HEK293 (cell line): ENCODE data around the gene GPHN.

Experiments
- CTCF ChIA-PET: fragments of 350-600 bp; formaldehyde crosslinking; extraction: SDS; loops from one replicate; lab custom pipeline; 2021; ENCODE audit warnings: antibody characterized with exemption; lab: Yijun Ruan, JAX
- POLR2A ChIA-PET: fragments of 300-600 bp; formaldehyde crosslinking; extraction: SDS; loops from one replicate; lab custom pipeline; 2020; ENCODE audit warnings: antibody characterized with exemption, inconsistent platforms; lab: Yijun Ruan, JAX
- H3K27ac ChIP-seq: fragments of 200-500 bp; sonication (Bioruptor generic); 2 replicates; pipeline ENCODE4 v1.5.1; 2014; ENCODE audit warnings: low read depth, low read length, control low read depth, inconsistent platforms; ENCODE audit errors: extremely low read depth
- H3K36me3 ChIP-seq, 2 experiments: fragments of 200-500 bp in 1 of 2; sonication (Bioruptor generic) in 1 of 2; 1 replicate in 1 of 2; 2 replicates in 1 of 2; pipeline ENCODE4 v1.5.1; 2014 to 2017; ENCODE audit warnings: inconsistent platforms in 2 of 2, low read length in 2 of 2; ENCODE audit not compliant: control insufficient read depth in 2 of 2, insufficient read depth in 1 of 2
- H3K4me1 ChIP-seq: fragments of 200-500 bp; sonication (Bioruptor generic); 2 replicates; pipeline ENCODE4 v1.5.1; 2014; ENCODE audit warnings: mild to moderate bottlenecking, low read length, inconsistent platforms; ENCODE audit not compliant: control insufficient read depth, insufficient read depth
- H3K4me3 ChIP-seq: 2 replicates; pipeline ENCODE4 v1.5.1; 2011; ENCODE audit warnings: low read depth, mild to moderate bottlenecking, control low read depth, low read length, moderate library complexity
- H3K9me3 ChIP-seq: fragments of 200-500 bp; sonication (Bioruptor generic); 2 replicates; pipeline ENCODE4 v1.5.1; 2014; ENCODE audit warnings: low read depth, low read length, inconsistent platforms; ENCODE audit not compliant: control insufficient read depth, insufficient read depth
- BCL11B ChIP-seq: fragments of 450-650 bp; formaldehyde crosslinking; IDR thresholded peaks from 2 replicates; pipeline ENCODE4 v1.5.1; 2016; ENCODE audit warnings: low read depth, missing biosample characterization, missing genetic modification characterization
- OSR2 ChIP-seq: fragments of 450-650 bp; formaldehyde crosslinking; IDR thresholded peaks from 2 replicates; pipeline ENCODE4 v1.5.1; 2016; ENCODE audit warnings: missing biosample characterization, missing genetic modification characterization
- REPIN1 ChIP-seq: fragments of 450-650 bp; formaldehyde crosslinking; IDR thresholded peaks from 2 replicates; pipeline ENCODE4 v1.5.1; 2017; ENCODE audit warnings: missing biosample characterization, missing genetic modification characterization, low read depth
- SALL2 ChIP-seq: fragments of 450-650 bp; formaldehyde crosslinking; IDR thresholded peaks from 2 replicates; pipeline ENCODE4 v1.5.0; 2017; ENCODE audit warnings: missing biosample characterization, mild to moderate bottlenecking, missing genetic modification characterization, borderline replicate concordance
- YY2 ChIP-seq: fragments of 450-650 bp; formaldehyde crosslinking; IDR thresholded peaks from 2 replicates; pipeline ENCODE4 v1.5.1; 2016; ENCODE audit warnings: missing biosample characterization, missing genetic modification characterization
- ZBTB10 ChIP-seq: fragments of 450-650 bp; formaldehyde crosslinking; IDR thresholded peaks from 2 replicates; pipeline ENCODE4 v1.5.1; 2016; ENCODE audit warnings: missing biosample characterization, missing genetic modification characterization
- ZBTB7A ChIP-seq: fragments of 450-650 bp; formaldehyde crosslinking; IDR thresholded peaks from 2 replicates; pipeline ENCODE4 v1.5.1; 2016; ENCODE audit warnings: low read depth, missing biosample characterization, missing genetic modification characterization
- ZNF280C ChIP-seq: fragments of 450-650 bp; formaldehyde crosslinking; IDR thresholded peaks from 2 replicates; pipeline ENCODE4 v1.5.1; 2016; ENCODE audit warnings: missing biosample characterization, missing genetic modification characterization
- ZNF335 ChIP-seq: fragments of 450-650 bp; formaldehyde crosslinking; conservative IDR thresholded peaks from 2 replicates; pipeline ENCODE4 v1.5.1; 2016; ENCODE audit warnings: missing biosample characterization, missing genetic modification characterization
- ZNF341 ChIP-seq: fragments of 450-650 bp; formaldehyde crosslinking; IDR thresholded peaks from 2 replicates; pipeline ENCODE4; 2016; ENCODE audit warnings: low read depth, missing biosample characterization, missing genetic modification characterization
- ZNF350 ChIP-seq: fragments of 450-650 bp; formaldehyde crosslinking; IDR thresholded peaks from 2 replicates; pipeline ENCODE4 v1.5.0; 2017; ENCODE audit warnings: missing biosample characterization, mild to moderate bottlenecking, missing genetic modification characterization
- ZNF404 ChIP-seq: fragments of 450-650 bp; formaldehyde crosslinking; IDR thresholded peaks from 2 replicates; pipeline ENCODE4 v1.5.1; 2017; ENCODE audit warnings: missing biosample characterization, missing genetic modification characterization
- ZNF423 ChIP-seq: fragments of 450-650 bp; formaldehyde crosslinking; IDR thresholded peaks from 2 replicates; pipeline ENCODE4 v1.5.1; 2016; ENCODE audit warnings: missing biosample characterization, missing genetic modification characterization
- ZNF529 ChIP-seq: fragments of 450-650 bp; formaldehyde crosslinking; IDR thresholded peaks from 2 replicates; pipeline ENCODE4 v1.5.1; 2017; ENCODE audit warnings: missing genetic modification characterization, missing biosample characterization; ENCODE audit not compliant: insufficient replicate concordance
- ZNF530 ChIP-seq: fragments of 450-650 bp; formaldehyde crosslinking; IDR thresholded peaks from 2 replicates; pipeline ENCODE4 v1.5.1; 2016; ENCODE audit warnings: low read depth, missing biosample characterization, missing genetic modification characterization
- ZNF777 ChIP-seq: fragments of 450-650 bp; formaldehyde crosslinking; IDR thresholded peaks from 2 replicates; pipeline ENCODE4 v1.5.1; 2017; ENCODE audit warnings: missing biosample characterization, missing genetic modification characterization, borderline replicate concordance
- TF ChIP-seq, protein P1 (sequence below): fragments of 450-650 bp; formaldehyde crosslinking; IDR thresholded peaks from 2 replicates; pipeline ENCODE4 v1.5.1; 2017; ENCODE audit warnings: missing biosample characterization, missing genetic modification characterization

GPHN gene

DNA sequence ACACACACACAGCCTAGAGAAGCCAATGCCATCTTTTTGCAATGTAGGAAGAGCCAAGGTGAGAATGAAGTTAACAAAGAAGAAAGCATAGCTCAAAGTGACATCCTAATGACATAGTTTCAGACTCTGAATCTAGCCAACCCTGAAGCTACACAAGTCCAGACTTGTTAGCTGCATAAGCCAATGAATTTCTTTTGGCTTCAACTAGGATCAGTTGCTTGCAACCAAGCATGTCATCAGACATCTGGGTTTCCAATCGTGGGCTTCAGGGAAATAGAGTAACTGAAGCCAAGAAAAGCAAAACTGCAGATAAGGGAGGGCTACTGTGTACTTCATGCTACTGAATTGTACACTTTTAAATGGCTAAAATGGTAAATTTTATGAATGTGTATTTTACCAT lies 4.4 kb upstream of the GPHN start (continued):
- TF ChIP-seq ZBTB10 (no peak), ZNF404 (tag by site-specific recombination) (no peak), ZNF350 (tag by site-specific recombination) (no peak), BCL11B (tag by site-specific recombination) (no peak), ZNF423 (tag by site-specific recombination) (no peak), OSR2 (tag by site-specific recombination) (peak; percentile 90), ZNF529 (no peak)
- TF ChIP-seq, protein P1, sequence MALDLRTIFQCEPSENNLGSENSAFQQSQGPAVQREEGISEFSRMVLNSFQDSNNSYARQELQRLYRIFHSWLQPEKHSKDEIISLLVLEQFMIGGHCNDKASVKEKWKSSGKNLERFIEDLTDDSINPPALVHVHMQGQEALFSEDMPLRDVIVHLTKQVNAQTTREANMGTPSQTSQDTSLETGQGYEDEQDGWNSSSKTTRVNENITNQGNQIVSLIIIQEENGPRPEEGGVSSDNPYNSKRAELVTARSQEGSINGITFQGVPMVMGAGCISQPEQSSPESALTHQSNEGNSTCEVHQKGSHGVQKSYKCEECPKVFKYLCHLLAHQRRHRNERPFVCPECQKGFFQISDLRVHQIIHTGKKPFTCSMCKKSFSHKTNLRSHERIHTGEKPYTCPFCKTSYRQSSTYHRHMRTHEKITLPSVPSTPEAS (tag by site-specific recombination), result 0 out of 2 replicates have a peak, but pooled peaks have one; percentile 15

DNA sequence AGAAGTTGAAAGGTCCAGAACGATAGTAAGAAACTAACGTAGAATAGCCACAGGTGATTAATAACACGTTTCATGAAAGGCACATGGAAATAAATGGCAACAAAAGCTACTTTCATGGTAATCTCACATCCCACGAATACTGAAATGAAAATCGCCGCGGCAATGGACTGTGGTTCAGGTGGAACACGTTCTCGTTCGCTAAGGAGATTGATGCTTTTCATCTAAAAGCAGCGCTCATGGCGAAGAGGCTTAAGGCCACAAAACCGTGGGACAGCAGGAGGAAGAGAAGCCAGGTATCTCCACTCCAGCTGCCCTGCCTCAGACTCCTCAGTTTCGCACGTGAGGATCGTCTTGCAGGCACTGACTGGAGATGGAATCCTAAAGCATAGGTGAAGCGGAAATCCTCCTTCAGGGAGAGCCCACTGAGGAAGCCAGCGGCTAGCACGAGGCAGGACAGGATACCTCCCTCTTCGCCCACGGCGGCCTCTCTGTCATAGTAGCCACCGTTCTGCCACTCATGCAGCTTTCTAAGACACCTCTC lies 696 bp upstream of the GPHN start:
- TF ChIP-seq, protein P1 (tag by site-specific recombination), result peak; percentile 15; the same call in 1 of the 2 replicates
- no peak for TF ChIP-seq ZBTB7A (tag by site-specific recombination)
- 0 out of 2 replicates have a peak, but pooled peaks have one; percentile 40 for TF ChIP-seq ZNF335 (tag by site-specific recombination)
- peak; percentile 50; the same call in 1 of the 2 replicates for TF ChIP-seq ZNF777 (tag by site-specific recombination)
- Histone ChIP-seq H3K9me3 (no peaks in the 10 kb centered on the region), H3K27ac (peak overlapping the region; percentile 95), H3K36me3 (no peaks in the 10 kb centered on the region), H3K4me1 (peaks cover 7% of the 10 kb centered on the region), H3K4me3 (peak overlapping the region; percentile 93)
- CTCF ChIA-PET, result interaction anchor here (0.6 to 2.0 kb wide), 6 partner anchors 8 to 203 kb away, joined by 3 to 6 read pairs (median 4); no protein-coding TSS in a partner anchor
- POLR2A ChIA-PET, result interaction anchor here (0.6 to 1.6 kb wide), 7 partner anchors 9 to 904 kb away, joined by 3 to 15 read pairs (median 3); no protein-coding TSS in a partner anchor

DNA sequence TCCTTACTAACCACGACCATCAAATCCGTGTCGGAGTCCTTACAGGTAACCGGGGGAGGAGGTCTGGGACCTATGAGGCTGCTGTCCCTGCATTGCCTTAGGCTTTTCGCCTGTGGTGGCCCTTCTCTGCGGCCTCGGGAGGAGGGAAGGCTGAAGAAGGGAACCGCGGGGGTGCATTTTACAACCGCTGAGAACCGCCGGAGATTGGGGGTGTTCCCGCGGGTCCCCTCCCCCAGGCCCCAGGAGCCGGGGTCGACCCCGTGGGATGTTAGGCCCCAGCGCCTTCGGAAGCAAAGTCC lies 549 bp downstream of the GPHN start:
- ChIA-PET POLR2A (interaction anchor here (0.6 to 1.1 kb wide), 2 partner anchors 18 to 1651 kb away, joined by 3 to 5 read pairs; no protein-coding TSS in a partner anchor), CTCF (interaction anchor here (0.7 to 2.0 kb wide), 5 partner anchors 9 to 559 kb away, joined by 3 to 6 read pairs (median 4); no protein-coding TSS in a partner anchor)
- Histone ChIP-seq H3K27ac (peak overlapping the region; percentile 95), H3K4me1 (peaks cover 8% of the 10 kb centered on the region), H3K4me3 (peak overlapping the region; percentile 93), H3K9me3 (no peaks in the 10 kb centered on the region), H3K36me3 (no peaks in the 10 kb centered on the region)
- TF ChIP-seq ZNF335 (tag by site-specific recombination) (peak; percentile 85), ZNF530 (no peak), SALL2 (tag by site-specific recombination) (no peak), ZNF341 (peak; percentile 94), ZNF280C (tag by site-specific recombination) (no peak), YY2 (tag by site-specific recombination) (0 out of 2 replicates have a peak, but pooled peaks have one; percentile 9), REPIN1 (tag by site-specific recombination) (no peak)
